CD8-positive, alpha-beta memory T cell (primary cell): ENCODE data around the gene CACNA1E. TPM values are rescaled to one million over a fixed set of nuclear protein-coding genes. Genes with fewer than 3 reads are reported as not detected.

ENCODE experiments used
- CTCF ChIA-PET: fragments of 350-600 bp; sonication (Branson Sonifier 250); formaldehyde crosslinking; loops from one replicate; lab custom pipeline; 2021; ENCODE audit warnings: antibody characterized with exemption; lab: Charles Lee
- POLR2A ChIA-PET: fragments of 350-600 bp; sonication (Branson Sonifier 250); formaldehyde crosslinking; loops from one replicate; lab custom pipeline; 2021; ENCODE audit warnings: antibody characterized with exemption; lab: Charles Lee
- DNase-seq, 5 donors: peaks; one replicate each; pipeline versions ENCODE4 v3.0.0 to v3.0.0-alpha.2; 2020 to 2022; ENCODE audit warnings: mixed read lengths in 1 of 5
- H3K27ac ChIP-seq: one replicate; pipeline ENCODE4 v1.7.0; 2013; ENCODE audit warnings: low read depth, mild to moderate bottlenecking, low read length, moderate library complexity
- H3K27me3 ChIP-seq: 2 replicates; pipeline ENCODE4 v1.7.0; 2013; ENCODE audit warnings: low read length, mild to moderate bottlenecking; ENCODE audit not compliant: insufficient read depth, poor library complexity, severe bottlenecking
- H3K36me3 ChIP-seq: 2 replicates; pipeline ENCODE4 v1.7.0; 2013; ENCODE audit warnings: mild to moderate bottlenecking, low read length, moderate library complexity; ENCODE audit not compliant: insufficient read depth
- H3K4me1 ChIP-seq: 2 replicates; pipeline ENCODE4 v1.7.0; 2013; ENCODE audit warnings: mild to moderate bottlenecking, low read length, moderate library complexity; ENCODE audit not compliant: insufficient read depth
- H3K4me3 ChIP-seq: 2 replicates; pipeline ENCODE4 v1.7.0; 2013; ENCODE audit warnings: mild to moderate bottlenecking, low read length
- H3K9me3 ChIP-seq: 2 replicates; pipeline ENCODE4 v1.7.0; 2013; ENCODE audit warnings: mild to moderate bottlenecking, low read length
- H3K27ac Mint-ChIP-seq, 8 donors: one replicate each; pipeline ENCODE4 v1.8.0; 2020 to 2021; ENCODE audit warnings: mixed read lengths in 8 of 8, mild to moderate bottlenecking in 6 of 8, inconsistent platforms in 3 of 8, moderate library complexity in 3 of 8
- H3K27me3 Mint-ChIP-seq, 2 donors: one replicate each; pipeline ENCODE4 v1.8.0; 2020 to 2021; ENCODE audit warnings: mixed read lengths in 2 of 2, mild to moderate bottlenecking in 1 of 2, moderate library complexity in 1 of 2
- H3K36me3 Mint-ChIP-seq, 3 donors: one replicate each; pipeline ENCODE4 v1.8.0; 2020 to 2021; ENCODE audit warnings: mixed read lengths in 3 of 3, inconsistent platforms in 1 of 3, mild to moderate bottlenecking in 1 of 3
- H3K4me1 Mint-ChIP-seq, 3 donors: one replicate each; pipeline ENCODE4 v1.8.0; 2020 to 2021; ENCODE audit warnings: mixed read lengths in 3 of 3, inconsistent platforms in 1 of 3, mild to moderate bottlenecking in 1 of 3
- H3K4me3 Mint-ChIP-seq, 7 donors: one replicate each; pipeline ENCODE4 v1.8.0; 2020 to 2021; ENCODE audit warnings: mixed read lengths in 7 of 7, mild to moderate bottlenecking in 6 of 7, moderate library complexity in 4 of 7, inconsistent platforms in 2 of 7
- H3K9me3 Mint-ChIP-seq, 5 donors: one replicate each; pipeline ENCODE4 v1.8.0; 2020 to 2022; ENCODE audit warnings: mixed read lengths in 5 of 5, mild to moderate bottlenecking in 3 of 5, moderate library complexity in 2 of 5, inconsistent platforms in 1 of 5
- polyA plus RNA-seq: library from polyadenylated mRNA; unstranded; fragments of 300-500 nt; fragmentation: Illumina TruSeq; gene quantifications from one replicate; pipeline ENCODE4 v1.2.3, GENCODE V29; 2021
- total RNA-seq, 2 experiments: library from RNA; stranded (reverse); gene quantifications; one replicate each; pipeline ENCODE4 v1.2.3, GENCODE V29; 2021

Gene CACNA1E
- total and polyA plus RNA-seq, 3 experiments from 2014 or later = not detected

- no peaks in the 10 kb centered on the region for H3K36me3 ChIP-seq
- Mint-ChIP-seq H3K27me3 (peaks cover 4 to 7% of the 10 kb centered on the region in 2 donors), H3K9me3 (no peaks in the 10 kb centered on the region), H3K4me1 (no peaks in the 10 kb centered on the region), H3K4me3 (no peak overlapping the region), H3K27ac (no peak overlapping the region), H3K36me3 (no peaks in the 10 kb centered on the region)
- H3K27ac ChIP-seq = no peak overlapping the region
- DNase-seq = no peak
- no peak overlapping the region for H3K4me3 ChIP-seq
- no peaks in the 10 kb centered on the region for H3K9me3 ChIP-seq
- H3K4me1 ChIP-seq = no peaks in the 10 kb centered on the region
- H3K27me3 ChIP-seq = no peaks in the 10 kb centered on the region
- CTCF ChIA-PET = no interaction called here
- POLR2A ChIA-PET = no interaction called here
Measured at GRCh38 chr1:181733486-181733885, 250.2 kb downstream of the CACNA1E start.

- H3K27me3 Mint-ChIP-seq = peaks cover 4 to 7% of the 10 kb centered on the region in 2 donors
- POLR2A ChIA-PET = no interaction called here
- CTCF ChIA-PET = no interaction called here
- no peak overlapping the region for H3K4me3 ChIP-seq
- no peaks in the 10 kb centered on the region for H3K9me3 Mint-ChIP-seq
- no peak overlapping the region for H3K27ac ChIP-seq
- H3K4me1 ChIP-seq = no peaks in the 10 kb centered on the region
- no peak overlapping the region for H3K4me3 Mint-ChIP-seq
- H3K9me3 ChIP-seq = no peaks in the 10 kb centered on the region
- H3K36me3 Mint-ChIP-seq = no peaks in the 10 kb centered on the region
- no peaks in the 10 kb centered on the region for H3K4me1 Mint-ChIP-seq
- DNase-seq = no peak
- no peak overlapping the region for H3K27ac Mint-ChIP-seq
- H3K27me3 ChIP-seq = no peaks in the 10 kb centered on the region
- H3K36me3 ChIP-seq = no peaks in the 10 kb centered on the region
Measured at GRCh38 chr1:181737056-181737455, 253.7 kb downstream of the CACNA1E start.

- Histone ChIP-seq H3K4me1 (no peaks in the 10 kb centered on the region), H3K9me3 (no peaks in the 10 kb centered on the region), H3K36me3 (no peaks in the 10 kb centered on the region), H3K27ac (no peak overlapping the region), H3K4me3 (no peak overlapping the region), H3K27me3 (no peaks in the 10 kb centered on the region)
- Mint-ChIP-seq H3K27me3 (peaks cover 7 to 10% of the 10 kb centered on the region in 2 donors), H3K4me3 (no peak overlapping the region), H3K36me3 (no peaks in the 10 kb centered on the region), H3K4me1 (no peaks in the 10 kb centered on the region), H3K9me3 (no peaks in the 10 kb centered on the region), H3K27ac (no peak overlapping the region)
- ChIA-PET POLR2A (no interaction called here), CTCF (no interaction called here)
- no peak for DNase-seq
Measured at GRCh38 chr1:181739214-181739613, 255.9 kb downstream of the CACNA1E start.

- H3K4me3 Mint-ChIP-seq = no peak overlapping the region
- H3K27me3 ChIP-seq = no peaks in the 10 kb centered on the region
- H3K4me1 Mint-ChIP-seq = no peaks in the 10 kb centered on the region
- H3K4me1 ChIP-seq = no peaks in the 10 kb centered on the region
- DNase-seq = no peak
- POLR2A ChIA-PET = no interaction called here
- peaks cover 2 to 5% of the 10 kb centered on the region in 2 donors for H3K27me3 Mint-ChIP-seq
- H3K4me3 ChIP-seq = no peak overlapping the region
- no peak overlapping the region for H3K27ac Mint-ChIP-seq
- H3K9me3 Mint-ChIP-seq = no peaks in the 10 kb centered on the region
- no peaks in the 10 kb centered on the region for H3K36me3 Mint-ChIP-seq
- H3K36me3 ChIP-seq = no peaks in the 10 kb centered on the region
- CTCF ChIA-PET = no interaction called here
- no peak overlapping the region for H3K27ac ChIP-seq
- no peaks in the 10 kb centered on the region for H3K9me3 ChIP-seq
Measured at GRCh38 chr1:181742426-181742825, 259.1 kb downstream of the CACNA1E start.

GRCh38 chr1:181743878-181744312 is 260.6 kb downstream of the CACNA1E start:
- no peak overlapping the region for H3K4me3 ChIP-seq
- CTCF ChIA-PET = no interaction called here
- no peaks in the 10 kb centered on the region for H3K27me3 ChIP-seq
- no peak overlapping the region for H3K4me3 Mint-ChIP-seq
- POLR2A ChIA-PET = no interaction called here
- no peaks in the 10 kb centered on the region for H3K36me3 ChIP-seq
- no peak overlapping the region for H3K27ac Mint-ChIP-seq
- peaks cover 2 to 7% of the 10 kb centered on the region in 2 donors for H3K27me3 Mint-ChIP-seq
- no peak for DNase-seq
- no peaks in the 10 kb centered on the region for H3K4me1 ChIP-seq
- H3K36me3 Mint-ChIP-seq = no peaks in the 10 kb centered on the region
- H3K4me1 Mint-ChIP-seq = no peaks in the 10 kb centered on the region
- H3K27ac ChIP-seq = no peak overlapping the region
- H3K9me3 Mint-ChIP-seq = no peaks in the 10 kb centered on the region
- no peaks in the 10 kb centered on the region for H3K9me3 ChIP-seq

- H3K9me3 Mint-ChIP-seq = no peaks in the 10 kb centered on the region
- no peaks in the 10 kb centered on the region for H3K36me3 ChIP-seq
- no peaks in the 10 kb centered on the region for H3K4me1 Mint-ChIP-seq
- H3K4me1 ChIP-seq = no peaks in the 10 kb centered on the region
- no peak overlapping the region for H3K4me3 ChIP-seq
- no peaks in the 10 kb centered on the region for H3K9me3 ChIP-seq
- no peaks in the 10 kb centered on the region for H3K27me3 ChIP-seq
- H3K27me3 Mint-ChIP-seq = peaks cover 5 to 7% of the 10 kb centered on the region in 2 donors
- no peak for DNase-seq
- H3K27ac ChIP-seq = no peak overlapping the region
- no peak overlapping the region for H3K4me3 Mint-ChIP-seq
- POLR2A ChIA-PET = no interaction called here
- CTCF ChIA-PET = no interaction called here
- no peaks in the 10 kb centered on the region for H3K36me3 Mint-ChIP-seq
- no peak overlapping the region for H3K27ac Mint-ChIP-seq
Measured at GRCh38 chr1:181746224-181746623, 262.9 kb downstream of the CACNA1E start.

GRCh38 chr1:181748013-181748412 is 264.7 kb downstream of the CACNA1E start:
- Histone ChIP-seq H3K36me3 (no peaks in the 10 kb centered on the region), H3K9me3 (no peaks in the 10 kb centered on the region), H3K4me3 (no peak overlapping the region), H3K27me3 (no peaks in the 10 kb centered on the region), H3K27ac (no peak overlapping the region), H3K4me1 (no peaks in the 10 kb centered on the region)
- Mint-ChIP-seq H3K9me3 (no peaks in the 10 kb centered on the region), H3K27me3 (peaks cover 2 to 11% of the 10 kb centered on the region in 2 donors), H3K4me1 (no peaks in the 10 kb centered on the region), H3K36me3 (no peaks in the 10 kb centered on the region), H3K27ac (peak overlapping the region in 1 of 8 donors; percentile 21), H3K4me3 (no peak overlapping the region)
- ChIA-PET CTCF (no interaction called here), POLR2A (no interaction called here)
- no peak for DNase-seq

GRCh38 chr1:181754103-181754502 is 270.8 kb downstream of the CACNA1E start:
- no peak overlapping the region for H3K4me3 Mint-ChIP-seq
- H3K4me1 ChIP-seq = no peaks in the 10 kb centered on the region
- no peak overlapping the region for H3K27ac ChIP-seq
- CTCF ChIA-PET = no interaction called here
- no peak overlapping the region for H3K4me3 ChIP-seq
- H3K4me1 Mint-ChIP-seq = no peaks in the 10 kb centered on the region
- no peaks in the 10 kb centered on the region for H3K27me3 ChIP-seq
- H3K36me3 Mint-ChIP-seq = no peaks in the 10 kb centered on the region
- H3K9me3 Mint-ChIP-seq = no peaks in the 10 kb centered on the region
- POLR2A ChIA-PET = no interaction called here
- H3K36me3 ChIP-seq = no peaks in the 10 kb centered on the region
- DNase-seq = no peak
- no peak overlapping the region for H3K27ac Mint-ChIP-seq
- H3K27me3 Mint-ChIP-seq = peaks cover 3 to 9% of the 10 kb centered on the region in 2 donors
- no peaks in the 10 kb centered on the region for H3K9me3 ChIP-seq

- Mint-ChIP-seq H3K27ac (no peak overlapping the region), H3K9me3 (no peaks in the 10 kb centered on the region), H3K4me3 (no peak overlapping the region), H3K4me1 (no peaks in the 10 kb centered on the region), H3K27me3 (peaks cover 10 to 11% of the 10 kb centered on the region in 2 donors), H3K36me3 (no peaks in the 10 kb centered on the region)
- ChIA-PET CTCF (no interaction called here), POLR2A (no interaction called here)
- Histone ChIP-seq H3K9me3 (no peaks in the 10 kb centered on the region), H3K27me3 (no peaks in the 10 kb centered on the region), H3K4me1 (no peaks in the 10 kb centered on the region), H3K4me3 (no peak overlapping the region), H3K27ac (no peak overlapping the region), H3K36me3 (no peaks in the 10 kb centered on the region)
- DNase-seq = no peak
Measured at GRCh38 chr1:181759481-181759880, 276.2 kb downstream of the CACNA1E start.
